HG03342 (cell line): Measurements from ENCODE around the gene TOP2B.

Source experiments
- ATAC-seq: cut with Tn5 transposase; IDR thresholded peaks from one replicate; pipeline ENCODE4 v1.9.1; 2021; ENCODE audit warnings: mild to moderate bottlenecking, moderate library complexity; ENCODE audit not compliant: unreplicated experiment

The TOP2B gene

GRCh38 chr3:25619382-25619781, 45.3 kb downstream of the TOP2B start:
- no peak for ATAC-seq

GRCh38 chr3:25618028-25618427, 46.7 kb downstream of the TOP2B start:
- no peak for ATAC-seq

GRCh38 chr3:25611193-25611592, 53.5 kb downstream of the TOP2B start:
- no peak for ATAC-seq

GRCh38 chr3:25610779-25611178, 53.9 kb downstream of the TOP2B start:
- ATAC-seq, result no peak

GRCh38 chr3:25610167-25610566, 54.5 kb downstream of the TOP2B start:
- no peak for ATAC-seq

- peak; percentile 56 for ATAC-seq
Observed at GRCh38 chr3:25604107-25604805, 60.5 kb downstream of the TOP2B start.

GRCh38 chr3:25603703-25604102, 61.0 kb downstream of the TOP2B start:
- no peak for ATAC-seq

- no peak for ATAC-seq
Observed at GRCh38 chr3:25597535-25598101, 67.1 kb downstream of the TOP2B start.

GRCh38 chr3:25594007-25594502, 70.7 kb downstream of the TOP2B start:
- ATAC-seq, result peak; percentile 59

- ATAC-seq, result no peak
Observed at GRCh38 chr3:25593001-25593400, 71.7 kb downstream of the TOP2B start.

GRCh38 chr3:25592510-25592968, 72.2 kb downstream of the TOP2B start:
- ATAC-seq, result no peak

GRCh38 chr3:25589783-25590258, 74.9 kb downstream of the TOP2B start:
- ATAC-seq, result no peak

- ATAC-seq, result no peak
Observed at GRCh38 chr3:25589104-25589782, 75.5 kb downstream of the TOP2B start.

- ATAC-seq, result no peak
Observed at GRCh38 chr3:25588441-25589103, 76.1 kb downstream of the TOP2B start.

- no peak for ATAC-seq
Observed at GRCh38 chr3:25587975-25588374, 76.7 kb downstream of the TOP2B start.

GRCh38 chr3:25587526-25587925, 77.2 kb downstream of the TOP2B start:
- no peak for ATAC-seq

GRCh38 chr3:25587094-25587493, 77.6 kb downstream of the TOP2B start:
- ATAC-seq, result no peak

- ATAC-seq, result no peak
Observed at GRCh38 chr3:25586553-25586952, 78.2 kb downstream of the TOP2B start.

- ATAC-seq, result no peak
Observed at GRCh38 chr3:25586167-25586505, 78.6 kb downstream of the TOP2B start.

GRCh38 chr3:25585361-25586166, 79.1 kb downstream of the TOP2B start:
- ATAC-seq, result no peak
